Kidney (tissue), 14 donors: Measurements from ENCODE around the gene PRSS16. TPM values are rescaled to one million over a fixed set of nuclear protein-coding genes. Genes with fewer than 3 reads are reported as not detected.

Experiments
- DNase-seq, 5 donors: peaks; one replicate each; pipeline ENCODE4 v3.0.0-alpha.2; 2013 to 2020
- FAIRE-seq: peaks from 2 replicates; lab custom pipeline; 2012; peaks lifted over from hg19 to GRCh38; lab: Jason Lieb, UNC
- H3K27ac ChIP-seq, 2 donors: one replicate each; pipeline ENCODE4 v1.7.0; 2013; ENCODE audit warnings: low read depth in 2 of 2, low read length in 2 of 2, inconsistent platforms in 1 of 2
- H3K27me3 ChIP-seq: one replicate; pipeline ENCODE4 v1.7.1; 2013; ENCODE audit warnings: low read length, inconsistent platforms; ENCODE audit not compliant: control insufficient read depth, insufficient read depth
- H3K36me3 ChIP-seq, 3 donors: one replicate each; pipeline versions ENCODE4 v1.7.0 to v1.7.1; 2013; ENCODE audit warnings: low read length in 3 of 3, control low read depth in 1 of 3, inconsistent platforms in 1 of 3; ENCODE audit not compliant: insufficient read depth in 3 of 3, control insufficient read depth in 2 of 3
- H3K4me1 ChIP-seq, 3 donors: one replicate each; pipeline versions ENCODE4 v1.7.0 to v1.7.1; 2013; ENCODE audit warnings: low read length in 3 of 3, inconsistent platforms in 1 of 3, low read depth in 1 of 3; ENCODE audit not compliant: control insufficient read depth in 2 of 3, insufficient read depth in 2 of 3
- H3K4me3 ChIP-seq, 3 donors: one replicate each; pipeline versions ENCODE4 v1.7.0 to v1.8.1; 2013; ENCODE audit warnings: low read length in 3 of 3, control low read depth in 1 of 3, inconsistent platforms in 1 of 3
- H3K9ac ChIP-seq, 3 donors: one replicate each; pipeline versions ENCODE4 v1.7.0 to v1.7.1; 2013; ENCODE audit warnings: low read length in 3 of 3, control low read depth in 1 of 3, inconsistent platforms in 1 of 3
- H3K9me3 ChIP-seq, 3 donors: one replicate each; pipeline versions ENCODE4 v1.7.0 to v1.7.1; 2013; ENCODE audit warnings: low read length in 3 of 3, control low read depth in 1 of 3, inconsistent platforms in 1 of 3; ENCODE audit not compliant: control insufficient read depth in 2 of 3, insufficient read depth in 1 of 3
- CTCF ChIP-seq: IDR thresholded peaks from 3 replicates; pipeline ENCODE4 v1.5.1; 2012; ENCODE audit warnings: mild to moderate bottlenecking, moderate library complexity, borderline replicate concordance; ENCODE audit not compliant: insufficient read depth; ENCODE audit errors: extremely low read depth
- intact Hi-C: fragments of 100-400 bp; cut with DNase I; formaldehyde crosslinking; loops from one replicate; pipeline ENCODE4 v1.11.1; 2022
- polyA plus RNA-seq: library from polyadenylated mRNA; stranded (reverse); fragments of 350-450 nt; fragmentation: Illumina TruSeq; extraction: RNeasy Lipid Tissue Mini Kit (QIAGEN cat#74804); gene quantifications from one replicate; pipeline ENCODE4 v1.2.3, GENCODE V29; 2014; ENCODE audit warnings: low read depth, low replicate concordance; ENCODE audit not compliant: insufficient read depth
- total RNA-seq: library from RNA; stranded (reverse); fragmentation: NEBNext Ultra II Directional; extraction: Animal tissue kit (Norgen Biotek cat#: 25700); gene quantifications from one replicate; pipeline ENCODE4 v1.2.1, GENCODE V29; 2021
- donor health status: control.
- donor health status: control.
- donor health status: control.
- donor health status: control.
- donor health status: control.
- donor health status: DM: yes; HTN: yes; CAD: no.
- donor health status: Normal renal cell carcinoma (clear cell type).

PRSS16 gene
- total and polyA plus RNA-seq, 2 donors from 2014 or later: 5.1 to 11.2 TPM

DNA sequence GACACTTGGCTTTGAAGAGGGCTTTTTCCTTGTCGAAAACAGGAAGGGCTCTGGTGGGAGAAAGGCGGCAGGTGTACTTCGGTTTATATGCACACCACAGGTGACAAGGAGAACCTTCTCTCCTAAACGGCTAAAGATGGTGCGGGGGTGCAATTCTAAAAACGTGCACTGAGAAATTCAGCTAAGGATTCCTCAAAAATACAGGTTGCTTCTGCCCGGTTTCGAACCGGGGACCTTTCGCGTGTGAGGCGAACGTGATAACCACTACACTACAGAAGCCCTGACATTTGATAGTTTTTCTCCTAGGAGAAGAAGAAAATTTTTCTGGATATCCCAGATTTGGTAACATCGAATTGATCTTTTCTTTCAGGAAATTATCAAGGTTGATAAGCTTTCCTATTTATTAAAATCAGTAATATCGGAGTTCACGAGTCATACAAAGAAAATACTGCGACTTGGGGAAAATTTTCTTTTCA, 32.6 kb downstream of the PRSS16 start:
- intact Hi-C loops: no loop called here
- no peaks in the 10 kb centered on the region for H3K4me1 ChIP-seq
- H3K9ac ChIP-seq: no peak overlapping the region
- H3K27me3 ChIP-seq: peaks cover 74% of the 10 kb centered on the region
- no peaks in the 10 kb centered on the region for H3K36me3 ChIP-seq
- FAIRE-seq (no peak), DNase-seq (no peak)
- no peak overlapping the region for H3K27ac ChIP-seq
- TF ChIP-seq CTCF: no peak
- peak overlapping the region in 1 of 3 donors; percentile 3 for H3K4me3 ChIP-seq
- peaks cover 0 to 8% (median 8%) of the 10 kb centered on the region in 3 donors for H3K9me3 ChIP-seq

- FAIRE-seq: no peak
- Histone ChIP-seq H3K9ac (no peak overlapping the region), H3K9me3 (peaks cover 0 to 8% (median 8%) of the 10 kb centered on the region in 3 donors), H3K27ac (no peak overlapping the region), H3K27me3 (peaks cover 75% of the 10 kb centered on the region), H3K4me1 (no peaks in the 10 kb centered on the region), H3K4me3 (no peak overlapping the region), H3K36me3 (no peaks in the 10 kb centered on the region)
- no peak for TF ChIP-seq CTCF
- intact Hi-C loops: no loop called here
- no peak for DNase-seq
These were observed 33.1 kb downstream of the PRSS16 start for GRCh38 chr6:27280540-27281000.

DNA sequence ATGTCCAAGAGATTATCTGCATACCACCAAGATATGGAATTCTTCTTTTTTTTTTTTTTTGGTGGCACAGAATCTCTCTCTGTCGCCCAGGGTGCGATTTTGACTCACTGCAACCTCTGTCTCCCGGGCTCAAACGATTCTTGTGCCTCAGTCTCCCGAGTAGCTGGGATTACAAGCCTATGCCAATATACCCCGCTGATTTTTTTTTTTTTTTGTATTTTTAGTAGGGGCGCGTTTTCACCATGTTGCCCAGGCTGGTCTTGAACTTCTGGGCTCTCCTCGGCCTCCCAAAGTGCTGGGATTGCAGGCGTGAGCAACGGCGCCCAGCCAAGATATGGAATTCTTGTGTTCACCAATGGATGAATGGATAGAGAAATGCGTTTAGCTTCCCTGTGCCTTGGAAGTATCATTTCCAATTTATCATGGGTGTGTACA, 33.6 kb downstream of the PRSS16 start:
- intact Hi-C loops: no loop called here
- H3K27me3 ChIP-seq: peaks cover 77% of the 10 kb centered on the region
- no peak for FAIRE-seq
- peaks cover 0 to 8% (median 8%) of the 10 kb centered on the region in 3 donors for H3K9me3 ChIP-seq
- no peak for DNase-seq
- H3K9ac ChIP-seq: no peak overlapping the region
- H3K36me3 ChIP-seq: no peaks in the 10 kb centered on the region
- H3K4me1 ChIP-seq: no peaks in the 10 kb centered on the region
- H3K4me3 ChIP-seq: no peak overlapping the region
- TF ChIP-seq CTCF: no peak
- H3K27ac ChIP-seq: no peak overlapping the region

DNA sequence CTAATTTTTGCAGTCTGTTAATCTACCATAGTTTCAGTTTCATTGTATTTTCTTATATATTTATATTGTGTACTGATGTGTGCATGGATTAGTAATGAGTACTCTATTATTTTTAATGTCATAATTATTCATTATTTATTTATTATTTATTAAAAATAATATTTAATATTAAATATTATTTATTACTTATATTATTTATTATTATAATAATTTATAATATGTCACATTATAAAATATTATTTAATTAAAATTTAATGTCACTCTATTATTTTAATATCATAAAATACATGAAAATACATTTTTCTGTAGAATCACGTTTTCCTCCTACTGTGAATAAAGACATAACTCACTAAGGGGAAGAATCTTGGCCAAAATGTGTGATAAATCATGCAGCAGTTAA, 34.1 kb downstream of the PRSS16 start:
- Histone ChIP-seq H3K27ac (no peak overlapping the region), H3K27me3 (peaks cover 77% of the 10 kb centered on the region), H3K4me3 (no peak overlapping the region), H3K9me3 (peaks cover 0 to 12% (median 8%) of the 10 kb centered on the region in 3 donors), H3K36me3 (no peaks in the 10 kb centered on the region), H3K9ac (no peak overlapping the region), H3K4me1 (no peaks in the 10 kb centered on the region)
- FAIRE-seq: peak; percentile 13
- intact Hi-C loops: no loop called here
- no peak for DNase-seq
- no peak for TF ChIP-seq CTCF
